ENCODE results near the gene BEND7. TPM values are rescaled to one million over a fixed set of nuclear protein-coding genes. Genes with fewer than 3 reads are reported as not detected.

BEND7 gene
- total and polyA plus RNA-seq, 2 of the 4 experiments (the other 2 are of a cell fraction), result 2.3 to 3.5 TPM

DNA sequence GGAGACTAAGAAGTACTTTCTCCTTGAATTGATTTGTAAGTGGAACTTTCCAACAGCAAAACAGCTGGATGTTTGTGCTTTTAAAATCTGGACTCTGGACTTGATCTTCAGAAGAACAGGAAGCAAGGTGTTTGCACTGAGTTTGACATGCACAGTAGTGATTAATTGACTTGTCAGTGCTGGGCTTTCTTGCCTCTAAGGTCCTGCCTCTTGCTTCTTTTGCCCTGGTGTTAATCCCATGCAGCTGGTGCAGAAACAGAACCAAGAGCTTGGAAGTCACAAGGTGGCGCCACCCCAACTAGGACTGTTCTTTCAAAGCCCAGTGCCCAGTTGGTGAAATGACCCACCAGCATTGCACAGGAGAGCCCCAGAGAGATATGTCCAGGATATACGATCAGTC is 114.0 kb downstream of the BEND7 start:
- Histone ChIP-seq H3K23ac (ENCODE audit: low read depth, low read length) (no peak overlapping the region), H2BK20ac (ENCODE audit: low read depth, low read length) (no peak overlapping the region), H3K79me1 (ENCODE audit: low read depth in 1 of 2, low read length in 2 of 2) (no peaks in the 10 kb centered on the region), H2AK9ac (replicated peaks; ENCODE audit: low read depth, low read length, poor library complexity) (no peak overlapping the region), H3K14ac (replicated peaks; ENCODE audit: low read depth, low read length) (no peak overlapping the region), H4K91ac (ENCODE audit: insufficient read depth, low read depth, low read length) (no peak overlapping the region), H3K27me3 (ENCODE audit: control insufficient read depth, insufficient read depth, low read length) (peaks cover 19% of the 10 kb centered on the region), H3K9me3 (ENCODE audit: control insufficient read depth, insufficient read depth, low read length) (peaks cover 3% of the 10 kb centered on the region; the same call in 1 of the 2 replicates), H3K36me3 (ENCODE audit: control insufficient read depth, insufficient read depth, low read length) (no peaks in the 10 kb centered on the region), H3K9ac (ENCODE audit: low read depth, low read length) (no peak overlapping the region), H2AK5ac (ENCODE audit: low read depth, low read length) (no peak overlapping the region), H3K4me3 (ENCODE audit: insufficient read depth, low read depth, low read length) (no peak overlapping the region), H3K56ac (ENCODE audit: extremely low read depth, insufficient read depth, low read length) (no peak overlapping the region), H3K18ac (ENCODE audit: low read depth, low read length) (no peak overlapping the region), H3K27ac (ENCODE audit: insufficient read depth, low read length) (no peak overlapping the region), H2BK120ac (ENCODE audit: low read depth, low read length) (no peak overlapping the region), H2BK15ac (ENCODE audit: low read depth, low read length) (no peak overlapping the region), H3K9me1 (ENCODE audit: insufficient read depth, low read length) (no peaks in the 10 kb centered on the region), H4K20me1 (ENCODE audit: insufficient read depth, low read length) (no peaks in the 10 kb centered on the region), H3K4ac (ENCODE audit: low read depth, low read length) (no peak overlapping the region), H3K4me1 (ENCODE audit: control insufficient read depth, insufficient read depth, low read length) (no peaks in the 10 kb centered on the region), H2BK5ac (ENCODE audit: low read depth, low read length, poor library complexity, severe bottlenecking) (no peak overlapping the region), H3K4me2 (ENCODE audit: low read depth, low read length) (no peak overlapping the region), H4K8ac (ENCODE audit: low read depth in 2 of 2, low read length in 2 of 2) (no peak overlapping the region), H2AFZ (replicated peaks; ENCODE audit: low read length, poor library complexity) (no peak overlapping the region), H4K5ac (ENCODE audit: low read depth, low read length) (no peak overlapping the region)
- WGBS, 2 experiments (ENCODE audit: extremely low coverage in 2 of 2, insufficient read length in 1 of 2), result 50% methylated on average over 1 of the region's 2 CpGs; no CpG with 5 or more reads in 1 of the 2 experiments
- dilution Hi-C loops (cut with HindIII; ENCODE audit: low sequenced_read_pairs, unreplicated experiment) (no loop called here), in situ Hi-C loops (cut with MboI; ENCODE audit: low sequenced_read_pairs) (no loop called here), intact Hi-C loops (cut with micrococcal nuclease) (no loop called here)
- POLR2A ChIA-PET (ENCODE audit: unreplicated experiment), result no interaction called here
- ATAC-seq (ENCODE audit: low read depth) (no peak), DNase-seq (no peak)
- BruUV-seq (replicated peaks), result no TSS peak
- no peak for TF ChIP-seq CEBPB (IDR thresholded peaks at IDR 0.05; ENCODE audit: low read depth, low read length)
- no peak for TF ChIP-seq MAZ (IDR thresholded peaks at IDR 0.05; ENCODE audit: borderline replicate concordance, low read depth, low read length)
- TF ChIP-seq NFE2L2 (IDR thresholded peaks at IDR 0.05; ENCODE audit: low read depth, low read length), result no peak
- TF ChIP-seq RAD21 (IDR thresholded peaks at IDR 0.05; ENCODE audit: low read length), result 0 out of 2 replicates have a peak, but pooled peaks have one; percentile 13
- no peak for TF ChIP-seq FOS (IDR thresholded peaks at IDR 0.05; ENCODE audit: low read depth, low read length)
- TF ChIP-seq POLR2A (IDR thresholded peaks at IDR 0.05; ENCODE audit: low read depth, low read length), result no peak
- TF ChIP-seq RFX5 (IDR thresholded peaks at IDR 0.05; ENCODE audit: low read depth, low read length), result no peak
- TF ChIP-seq CHD1 (IDR thresholded peaks at IDR 0.05; ENCODE audit: low read depth, low read length), result no peak
- TF ChIP-seq BHLHE40 (IDR thresholded peaks at IDR 0.05; ENCODE audit: low read depth, low read length), result no peak
- peak; percentile 25; the same call in 1 of the 2 replicates for TF ChIP-seq SMC3 (IDR thresholded peaks at IDR 0.05; ENCODE audit: low read depth, low read length)
- no peak for TF ChIP-seq MXI1 (IDR thresholded peaks at IDR 0.05; ENCODE audit: borderline replicate concordance, low read depth, low read length)
- TF ChIP-seq, protein P1, sequence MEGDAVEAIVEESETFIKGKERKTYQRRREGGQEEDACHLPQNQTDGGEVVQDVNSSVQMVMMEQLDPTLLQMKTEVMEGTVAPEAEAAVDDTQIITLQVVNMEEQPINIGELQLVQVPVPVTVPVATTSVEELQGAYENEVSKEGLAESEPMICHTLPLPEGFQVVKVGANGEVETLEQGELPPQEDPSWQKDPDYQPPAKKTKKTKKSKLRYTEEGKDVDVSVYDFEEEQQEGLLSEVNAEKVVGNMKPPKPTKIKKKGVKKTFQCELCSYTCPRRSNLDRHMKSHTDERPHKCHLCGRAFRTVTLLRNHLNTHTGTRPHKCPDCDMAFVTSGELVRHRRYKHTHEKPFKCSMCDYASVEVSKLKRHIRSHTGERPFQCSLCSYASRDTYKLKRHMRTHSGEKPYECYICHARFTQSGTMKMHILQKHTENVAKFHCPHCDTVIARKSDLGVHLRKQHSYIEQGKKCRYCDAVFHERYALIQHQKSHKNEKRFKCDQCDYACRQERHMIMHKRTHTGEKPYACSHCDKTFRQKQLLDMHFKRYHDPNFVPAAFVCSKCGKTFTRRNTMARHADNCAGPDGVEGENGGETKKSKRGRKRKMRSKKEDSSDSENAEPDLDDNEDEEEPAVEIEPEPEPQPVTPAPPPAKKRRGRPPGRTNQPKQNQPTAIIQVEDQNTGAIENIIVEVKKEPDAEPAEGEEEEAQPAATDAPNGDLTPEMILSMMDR (conservative IDR thresholded peaks at IDR 0.05; ENCODE audit: low read depth, low read length), result peak; percentile 38
- TF ChIP-seq RCOR1 (IDR thresholded peaks at IDR 0.05; ENCODE audit: insufficient replicate concordance, low read length), result no peak
- TF ChIP-seq ELK1 (IDR thresholded peaks at IDR 0.05; ENCODE audit: borderline replicate concordance, low read depth, low read length), result no peak
- TF ChIP-seq MAFK (IDR thresholded peaks at IDR 0.05; ENCODE audit: low read depth, low read length), result no peak
- no peak for TF ChIP-seq USF2 (IDR thresholded peaks at IDR 0.05; ENCODE audit: low read depth, low read length)
- CTCF ChIA-PET, result interaction anchor here (0.6 to 1.1 kb wide), 6 partner anchors 8 to 466 kb away, joined by 3 to 4 read pairs (median 4); no protein-coding TSS in a partner anchor

Data from IMR-90 (cell line).